Measurements from ENCODE around the gene C3AR1.
"Not testable (repeated sequence)": the region's sequence is repeated elsewhere in the genome, so short reads cannot be mapped to it uniquely, and the experiment has no call there.

The C3AR1 gene

GRCh38 chr12:8057306-8057705, 8.9 kb downstream of the C3AR1 start:
- no peak for DNase-seq

- DNase-seq: no peak
Observed at GRCh38 chr12:8054816-8055215, 11.3 kb downstream of the C3AR1 start.

GRCh38 chr12:8052679-8053078, 13.5 kb downstream of the C3AR1 start:
- no peak for DNase-seq

GRCh38 chr12:8050600-8051250, 15.4 kb downstream of the C3AR1 start:
- no peak for DNase-seq

GRCh38 chr12:8048906-8049305, 17.3 kb downstream of the C3AR1 start:
- no peak for DNase-seq

GRCh38 chr12:8047842-8048241, 18.3 kb downstream of the C3AR1 start:
- no peak for DNase-seq

GRCh38 chr12:8045952-8046944, 19.9 kb downstream of the C3AR1 start:
- DNase-seq: peak; percentile 49

- DNase-seq: no peak
Observed at GRCh38 chr12:8040791-8041190, 25.4 kb downstream of the C3AR1 start.

- DNase-seq: no peak
Observed at GRCh38 chr12:8038659-8039114, 27.5 kb downstream of the C3AR1 start.

GRCh38 chr12:8037947-8038346, 28.2 kb downstream of the C3AR1 start:
- no peak for DNase-seq

GRCh38 chr12:8037046-8037663, 29.0 kb downstream of the C3AR1 start:
- no peak for DNase-seq

GRCh38 chr12:8036346-8036745, 29.8 kb downstream of the C3AR1 start:
- DNase-seq: no peak

- DNase-seq: no peak
Observed at GRCh38 chr12:8035440-8036010, 30.6 kb downstream of the C3AR1 start.

- no peak for DNase-seq
Observed at GRCh38 chr12:8034802-8035201, 31.4 kb downstream of the C3AR1 start.

GRCh38 chr12:8033153-8034044, 32.8 kb downstream of the C3AR1 start:
- no peak for DNase-seq

- DNase-seq: peak; percentile 40
Observed at GRCh38 chr12:8032242-8033152, 33.7 kb downstream of the C3AR1 start, which contains the start of gene FOXJ2. Gene FOXJ2, plus strand, starts transcription at chr12:8032716. Its CDS starts 7,117 bp downstream, at chr12:8039833.

GRCh38 chr12:8031872-8032241, 34.3 kb downstream of the C3AR1 start:
- DNase-seq: no peak

- DNase-seq: not testable (repeated sequence)
Observed at GRCh38 chr12:8031017-8031416, 35.1 kb downstream of the C3AR1 start.

GRCh38 chr12:8030189-8030588, 36.0 kb downstream of the C3AR1 start:
- no peak for DNase-seq

- DNase-seq: no peak
Observed at GRCh38 chr12:8028267-8028666, 37.9 kb downstream of the C3AR1 start.

GRCh38 chr12:8027856-8028255, 38.3 kb downstream of the C3AR1 start:
- DNase-seq: no peak

Data from T1000 (cell line).